ENCODE measurements around the gene ZFP91. TPM values are rescaled to one million over a fixed set of nuclear protein-coding genes. Genes with fewer than 3 reads are reported as not detected.

Gene ZFP91
- total and polyA plus RNA-seq, 2 donors (not counting 3 experiments of a cell fraction or from before 2014, with no cell fraction given) = 20.2 to 52.0 TPM

DNA sequence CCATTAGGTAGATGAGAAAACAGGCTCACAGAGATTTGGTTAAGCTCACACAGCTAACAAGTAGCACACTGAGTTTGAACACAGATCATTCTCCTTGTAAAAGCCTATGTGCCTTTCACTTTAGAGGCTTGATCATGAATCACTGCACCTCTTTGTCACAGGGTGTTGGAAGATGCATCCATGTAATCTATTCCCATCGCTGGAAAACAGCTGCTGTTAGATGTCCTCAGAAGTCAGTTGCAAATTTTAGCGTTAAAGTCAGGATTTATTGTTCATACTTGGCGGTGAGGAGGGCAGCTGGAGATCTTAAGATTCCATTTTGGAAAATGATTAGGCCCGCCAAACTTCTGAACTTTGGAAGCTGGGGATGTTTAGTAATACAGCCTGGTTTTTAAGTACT is 46.2 kb downstream of the ZFP91 start:
- intact Hi-C loops (cut with micrococcal nuclease) = no loop called here
- Histone ChIP-seq H3K4me2 (ENCODE audit: insufficient read depth, low read length) (no peak overlapping the region), H3K9ac (replicated peaks; ENCODE audit: extremely low read depth, insufficient read depth, low read length) (no peak overlapping the region), H3K4me1 (ENCODE audit: control insufficient read depth, extremely low read depth, insufficient read depth, low read length) (peaks cover 13% of the 10 kb centered on the region), H3K27me3 (ENCODE audit: control insufficient read depth in 2 of 2, insufficient read depth in 2 of 2, low read length in 2 of 2) (no peaks in the 10 kb centered on the region), H3K9me3 (replicated peaks; ENCODE audit: control insufficient read depth, insufficient read depth, low read length) (no peaks in the 10 kb centered on the region), H3K27ac (ENCODE audit: insufficient read depth, low read depth, low read length) (no peak overlapping the region), H3K36me3 (ENCODE audit: control insufficient read depth in 2 of 2, extremely low read depth in 1 of 2, insufficient read depth in 2 of 2, low read length in 2 of 2) (peaks cover 11% of the 10 kb centered on the region in 2 experiments), H3K79me2 (ENCODE audit: control insufficient read depth, insufficient read depth, low read length) (no peaks in the 10 kb centered on the region), H2AFZ (ENCODE audit: low read depth, low read length) (no peak overlapping the region), H3K4me3 (replicated peaks in 1 of 3; ENCODE audit: insufficient read depth in 1 of 3, low read depth in 1 of 3, low read length in 3 of 3) (no peak overlapping the region), H4K20me1 (replicated peaks; ENCODE audit: control insufficient read depth, extremely low read depth, insufficient read depth, low read length) (no peaks in the 10 kb centered on the region), H3K9me1 (replicated peaks; ENCODE audit: control insufficient read depth, extremely low read depth, insufficient read depth, low read length) (no peaks in the 10 kb centered on the region)
- ChIA-PET CTCF (interaction anchor here (0.5 to 1.6 kb wide), 2 partner anchors 49 to 57 kb away, joined by 3 to 6 read pairs; no protein-coding TSS in a partner anchor), POLR2A (no interaction called here)
- no TSS peak for BruUV-seq (replicated peaks)
- TF ChIP-seq, protein P1, sequence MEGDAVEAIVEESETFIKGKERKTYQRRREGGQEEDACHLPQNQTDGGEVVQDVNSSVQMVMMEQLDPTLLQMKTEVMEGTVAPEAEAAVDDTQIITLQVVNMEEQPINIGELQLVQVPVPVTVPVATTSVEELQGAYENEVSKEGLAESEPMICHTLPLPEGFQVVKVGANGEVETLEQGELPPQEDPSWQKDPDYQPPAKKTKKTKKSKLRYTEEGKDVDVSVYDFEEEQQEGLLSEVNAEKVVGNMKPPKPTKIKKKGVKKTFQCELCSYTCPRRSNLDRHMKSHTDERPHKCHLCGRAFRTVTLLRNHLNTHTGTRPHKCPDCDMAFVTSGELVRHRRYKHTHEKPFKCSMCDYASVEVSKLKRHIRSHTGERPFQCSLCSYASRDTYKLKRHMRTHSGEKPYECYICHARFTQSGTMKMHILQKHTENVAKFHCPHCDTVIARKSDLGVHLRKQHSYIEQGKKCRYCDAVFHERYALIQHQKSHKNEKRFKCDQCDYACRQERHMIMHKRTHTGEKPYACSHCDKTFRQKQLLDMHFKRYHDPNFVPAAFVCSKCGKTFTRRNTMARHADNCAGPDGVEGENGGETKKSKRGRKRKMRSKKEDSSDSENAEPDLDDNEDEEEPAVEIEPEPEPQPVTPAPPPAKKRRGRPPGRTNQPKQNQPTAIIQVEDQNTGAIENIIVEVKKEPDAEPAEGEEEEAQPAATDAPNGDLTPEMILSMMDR (IDR thresholded peaks at IDR 0.05; ENCODE audit: extremely low read depth in 1 of 2, insufficient read depth in 1 of 2, low read depth in 1 of 2, low read length in 2 of 2) = no peak
- TF ChIP-seq POLR2A (IDR thresholded peaks at IDR 0.05; ENCODE audit: low read depth, low read length) (no peak), MYC (IDR thresholded peaks at IDR 0.05; ENCODE audit: low read depth, low read length) (no peak)
- FAIRE-seq = no peak
- no peak for DNase-seq (ENCODE audit: low read depth, low spot score)
- dilution Hi-C loops (cut with MboI; ENCODE audit: extremely low pct_ligation_motif_present, low sequenced_read_pairs) = no loop called here

DNA sequence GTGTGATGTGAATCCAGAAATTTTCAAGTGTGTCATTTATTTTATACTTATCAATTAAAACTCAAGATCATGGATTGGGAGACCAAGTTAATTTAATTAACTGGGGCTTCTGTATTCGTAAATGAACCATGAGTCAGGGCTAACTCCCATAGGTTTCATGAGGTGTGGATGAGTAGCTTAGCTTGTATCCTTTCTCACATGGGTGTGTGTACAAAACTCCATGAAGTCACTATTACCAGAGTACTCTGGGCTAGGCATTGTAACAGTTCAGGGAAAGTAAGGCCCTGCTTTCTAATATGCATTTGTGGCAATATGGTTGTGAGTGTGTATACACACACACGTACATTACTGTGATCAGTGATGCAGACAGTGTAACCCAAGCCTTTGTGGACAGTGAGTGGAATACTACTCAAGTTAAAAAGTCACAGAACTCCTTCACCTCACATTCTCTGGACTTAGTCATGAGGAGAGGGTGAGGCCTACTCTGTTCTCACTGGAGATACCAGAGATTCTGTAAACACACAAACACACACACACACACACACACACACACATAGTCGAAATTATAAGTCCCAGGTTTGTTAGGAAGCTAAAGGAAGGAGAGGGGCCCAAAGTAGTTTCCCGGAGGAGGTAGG is 47.1 kb downstream of the ZFP91 start:
- no peak overlapping the region for H3K9ac ChIP-seq (replicated peaks; ENCODE audit: extremely low read depth, insufficient read depth, low read length)
- H3K4me3 ChIP-seq (replicated peaks in 1 of 3; ENCODE audit: insufficient read depth in 1 of 3, low read depth in 1 of 3, low read length in 3 of 3) = no peak overlapping the region
- FAIRE-seq = no peak
- ChIA-PET CTCF (interaction anchor here (1.0 to 1.6 kb wide), 3 partner anchors 11 to 58 kb away, joined by 3 to 6 read pairs (median 3); no protein-coding TSS in a partner anchor), POLR2A (no interaction called here)
- no peak for DNase-seq (ENCODE audit: low read depth, low spot score)
- H3K9me3 ChIP-seq (replicated peaks; ENCODE audit: control insufficient read depth, insufficient read depth, low read length) = no peaks in the 10 kb centered on the region
- peaks cover 9 to 11% of the 10 kb centered on the region in 2 experiments for H3K36me3 ChIP-seq (ENCODE audit: control insufficient read depth in 2 of 2, extremely low read depth in 1 of 2, insufficient read depth in 2 of 2, low read length in 2 of 2)
- no peaks in the 10 kb centered on the region for H3K27me3 ChIP-seq (ENCODE audit: control insufficient read depth in 2 of 2, insufficient read depth in 2 of 2, low read length in 2 of 2)
- no peak overlapping the region for H2AFZ ChIP-seq (ENCODE audit: low read depth, low read length)
- intact Hi-C loops (cut with micrococcal nuclease) = no loop called here
- no peak overlapping the region for H3K4me2 ChIP-seq (ENCODE audit: insufficient read depth, low read length)
- no peaks in the 10 kb centered on the region for H4K20me1 ChIP-seq (replicated peaks; ENCODE audit: control insufficient read depth, extremely low read depth, insufficient read depth, low read length)
- no TSS peak for BruUV-seq (replicated peaks)
- no peaks in the 10 kb centered on the region for H3K9me1 ChIP-seq (replicated peaks; ENCODE audit: control insufficient read depth, extremely low read depth, insufficient read depth, low read length)
- no peaks in the 10 kb centered on the region for H3K79me2 ChIP-seq (ENCODE audit: control insufficient read depth, insufficient read depth, low read length)
- dilution Hi-C loops (cut with MboI; ENCODE audit: extremely low pct_ligation_motif_present, low sequenced_read_pairs) = no loop called here
- peaks cover 13% of the 10 kb centered on the region for H3K4me1 ChIP-seq (ENCODE audit: control insufficient read depth, extremely low read depth, insufficient read depth, low read length)
- H3K27ac ChIP-seq (ENCODE audit: insufficient read depth, low read depth, low read length) = no peak overlapping the region
- no peak for TF ChIP-seq EZH2 (IDR thresholded peaks at IDR 0.05; ENCODE audit: borderline replicate concordance, low read depth, low read length, severe bottlenecking)
- no peak for TF ChIP-seq JUN (IDR thresholded peaks at IDR 0.05; ENCODE audit: borderline replicate concordance, insufficient read depth, insufficient read length, low read depth)
- TF ChIP-seq FOS (IDR thresholded peaks at IDR 0.05; ENCODE audit: borderline replicate concordance, insufficient read depth, low read length) = no peak
- TF ChIP-seq, protein P1 (IDR thresholded peaks at IDR 0.05; ENCODE audit: extremely low read depth in 1 of 2, insufficient read depth in 1 of 2, low read depth in 1 of 2, low read length in 2 of 2) = no peak
- no peak for TF ChIP-seq POLR2AphosphoS5 (IDR thresholded peaks at IDR 0.05; ENCODE audit: insufficient read depth, low read depth, low read length)
- TF ChIP-seq, protein P2, sequence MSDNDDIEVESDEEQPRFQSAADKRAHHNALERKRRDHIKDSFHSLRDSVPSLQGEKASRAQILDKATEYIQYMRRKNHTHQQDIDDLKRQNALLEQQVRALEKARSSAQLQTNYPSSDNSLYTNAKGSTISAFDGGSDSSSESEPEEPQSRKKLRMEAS (IDR thresholded peaks at IDR 0.05; ENCODE audit: insufficient read depth, insufficient read length) = no peak
- no peak for TF ChIP-seq POLR2A (IDR thresholded peaks at IDR 0.05; ENCODE audit: low read depth, low read length)
- no peak for TF ChIP-seq MYC (IDR thresholded peaks at IDR 0.05; ENCODE audit: low read depth, low read length)
- TF ChIP-seq GATA2 (IDR thresholded peaks at IDR 0.05; ENCODE audit: insufficient read depth, insufficient read length, low read depth, low read length) = no peak

All from endothelial cell of umbilical vein (primary cell).